Loucy (cell line): Measurements from ENCODE around the gene COG1.

Experiments
- CTCF ChIP-seq: fragments of 200-600 bp; sonication (generic); conservative IDR thresholded peaks from 2 replicates; pipeline ENCODE4 v1.5.1; 2014; ENCODE audit warnings: mild to moderate bottlenecking, antibody characterized with exemption, low read length
- EZH2phosphoT487 ChIP-seq: fragments of 200-600 bp; IDR thresholded peaks from 2 replicates; pipeline ENCODE4 v1.6.1; 2018; ENCODE audit warnings: antibody characterized with exemption, mild to moderate bottlenecking, moderate library complexity, borderline replicate concordance

GRCh38 chr17:73231841-73232586, 39.2 kb downstream of the COG1 start:
- TF ChIP-seq EZH2phosphoT487: no peak
- TF ChIP-seq CTCF: no peak
